ENCODE measurements around the gene NUP98. TPM values are rescaled to one million over a fixed set of nuclear protein-coding genes. Genes with fewer than 3 reads are reported as not detected.

NUP98 gene
- total RNA-seq, 6 experiments from 2014 or later = 29.7 to 69.0 (median 34.3) TPM

DNA sequence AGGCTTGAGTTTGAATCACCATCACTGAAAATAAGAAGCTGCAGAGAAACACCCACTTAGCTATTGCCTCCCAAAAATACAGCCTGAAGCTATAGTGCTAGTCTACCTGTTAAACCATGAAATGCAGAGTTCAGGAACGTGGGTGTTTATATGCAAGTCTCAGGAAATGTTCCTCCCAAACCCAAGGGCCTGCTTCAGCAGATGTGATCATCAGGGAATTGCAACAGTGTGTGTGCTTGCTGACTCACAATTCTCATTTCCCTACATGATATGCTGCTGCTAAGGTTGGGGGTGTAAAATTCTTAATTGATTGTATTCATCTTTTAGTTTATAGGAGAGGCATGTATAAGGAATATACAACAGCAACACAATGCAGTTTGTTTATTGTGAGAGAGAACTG is 49.6 kb downstream of the NUP98 start:
- no peak overlapping the region for H3K4me3 ChIP-seq
- H3K4me1 ChIP-seq = peaks cover 0 to 1% (median 0%) of the 10 kb centered on the region in 4 donors
- 60% methylated on average over 1 of the region's 1 CpG for WGBS (ENCODE audit: insufficient coverage, low coverage, low lambda C conversion rate, missing lambda C conversion rate)
- H3K36me3 ChIP-seq = peaks cover 13 to 85% (median 29%) of the 10 kb centered on the region in 4 donors
- H3K27me3 ChIP-seq = no peaks in the 10 kb centered on the region
- ATAC-seq (peak in 2 of 4 donors; percentile 22 to 71), DNase-seq (no peak)
- H3K27ac ChIP-seq = no peak overlapping the region
- H3K9me3 ChIP-seq = no peaks in the 10 kb centered on the region
- TF ChIP-seq, protein P1, sequence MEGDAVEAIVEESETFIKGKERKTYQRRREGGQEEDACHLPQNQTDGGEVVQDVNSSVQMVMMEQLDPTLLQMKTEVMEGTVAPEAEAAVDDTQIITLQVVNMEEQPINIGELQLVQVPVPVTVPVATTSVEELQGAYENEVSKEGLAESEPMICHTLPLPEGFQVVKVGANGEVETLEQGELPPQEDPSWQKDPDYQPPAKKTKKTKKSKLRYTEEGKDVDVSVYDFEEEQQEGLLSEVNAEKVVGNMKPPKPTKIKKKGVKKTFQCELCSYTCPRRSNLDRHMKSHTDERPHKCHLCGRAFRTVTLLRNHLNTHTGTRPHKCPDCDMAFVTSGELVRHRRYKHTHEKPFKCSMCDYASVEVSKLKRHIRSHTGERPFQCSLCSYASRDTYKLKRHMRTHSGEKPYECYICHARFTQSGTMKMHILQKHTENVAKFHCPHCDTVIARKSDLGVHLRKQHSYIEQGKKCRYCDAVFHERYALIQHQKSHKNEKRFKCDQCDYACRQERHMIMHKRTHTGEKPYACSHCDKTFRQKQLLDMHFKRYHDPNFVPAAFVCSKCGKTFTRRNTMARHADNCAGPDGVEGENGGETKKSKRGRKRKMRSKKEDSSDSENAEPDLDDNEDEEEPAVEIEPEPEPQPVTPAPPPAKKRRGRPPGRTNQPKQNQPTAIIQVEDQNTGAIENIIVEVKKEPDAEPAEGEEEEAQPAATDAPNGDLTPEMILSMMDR (IDR thresholded peaks at IDR 0.05) = no peak
- TF ChIP-seq POLR2A (IDR thresholded peaks at IDR 0.05) = no peak
- intact Hi-C loops (cut with DNase I) = no loop called here

DNA sequence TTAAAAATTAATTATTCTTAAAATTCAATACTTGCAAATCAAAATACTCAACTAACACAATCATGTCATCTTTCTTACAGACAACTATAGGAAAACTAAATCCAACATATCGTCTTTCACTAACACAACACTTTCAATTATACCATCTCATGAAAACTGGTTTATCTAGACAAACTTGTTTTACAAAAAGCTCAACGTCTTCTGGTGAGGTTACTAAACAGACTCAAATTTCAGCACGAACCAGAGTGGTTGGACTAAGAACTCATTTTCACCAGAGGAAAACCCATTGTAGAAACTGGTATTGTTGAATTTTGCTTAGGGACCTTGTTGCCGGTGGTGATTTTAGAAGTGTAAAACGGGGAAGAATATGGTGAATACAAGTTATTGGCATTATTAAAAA is 52.2 kb downstream of the NUP98 start:
- TF ChIP-seq, protein P1 (IDR thresholded peaks at IDR 0.05) = no peak
- TF ChIP-seq POLR2A (IDR thresholded peaks at IDR 0.05) = no peak
- no peak overlapping the region for H3K4me3 ChIP-seq
- 83% methylated on average over 5 of the region's 5 CpGs for WGBS (ENCODE audit: insufficient coverage, low coverage, low lambda C conversion rate, missing lambda C conversion rate)
- H3K36me3 ChIP-seq = peaks cover 0 to 74% (median 26%) of the 10 kb centered on the region in 4 donors
- ATAC-seq (no peak), DNase-seq (no peak)
- no peaks in the 10 kb centered on the region for H3K27me3 ChIP-seq
- intact Hi-C loops (cut with DNase I) = no loop called here
- H3K9me3 ChIP-seq = no peaks in the 10 kb centered on the region
- H3K27ac ChIP-seq = no peak overlapping the region
- no peaks in the 10 kb centered on the region for H3K4me1 ChIP-seq

GRCh38 chr11:3738723-3739122 is 58.6 kb downstream of the NUP98 start:
- TF ChIP-seq, protein P1 (IDR thresholded peaks at IDR 0.05) = no peak
- no peak for TF ChIP-seq POLR2A (IDR thresholded peaks at IDR 0.05)
- peaks cover 0 to 11% (median 5%) of the 10 kb centered on the region in 4 donors for H3K4me1 ChIP-seq
- no peak overlapping the region for H3K27ac ChIP-seq
- no peaks in the 10 kb centered on the region for H3K9me3 ChIP-seq
- WGBS (ENCODE audit: insufficient coverage, low coverage, low lambda C conversion rate, missing lambda C conversion rate) = 100% methylated on average over 1 of the region's 1 CpG
- H3K27me3 ChIP-seq = no peaks in the 10 kb centered on the region
- H3K4me3 ChIP-seq = no peak overlapping the region
- DNase-seq = no peak
- no peak for ATAC-seq
- intact Hi-C loops (cut with DNase I) = no loop called here
- H3K36me3 ChIP-seq = peaks cover 0 to 47% (median 16%) of the 10 kb centered on the region in 4 donors

- H3K27ac ChIP-seq = no peak overlapping the region
- no peak for DNase-seq
- peaks cover 0 to 12% (median 5%) of the 10 kb centered on the region in 4 donors for H3K4me1 ChIP-seq
- H3K27me3 ChIP-seq = no peaks in the 10 kb centered on the region
- TF ChIP-seq, protein P1 (IDR thresholded peaks at IDR 0.05) = no peak
- TF ChIP-seq POLR2A (IDR thresholded peaks at IDR 0.05) = no peak
- peaks cover 0 to 42% (median 15%) of the 10 kb centered on the region in 4 donors for H3K36me3 ChIP-seq
- WGBS (ENCODE audit: insufficient coverage, low coverage, low lambda C conversion rate, missing lambda C conversion rate) = 80% methylated on average over 1 of the region's 1 CpG
- intact Hi-C loops (cut with DNase I) = no loop called here
- no peaks in the 10 kb centered on the region for H3K9me3 ChIP-seq
- peak in 2 of 4 donors; percentile 16 to 28 for ATAC-seq
- no peak overlapping the region for H3K4me3 ChIP-seq
These were observed 59.1 kb downstream of the NUP98 start for GRCh38 chr11:3738241-3738640.

Data from right lobe of liver (tissue), 6 donors.